Measurements from ENCODE around the gene LDLR. TPM values are rescaled to one million over a fixed set of nuclear protein-coding genes. Genes with fewer than 3 reads are reported as not detected.

Gene LDLR
- total and polyA plus RNA-seq, 2 donors (not counting 3 experiments of a cell fraction or from before 2014, with no cell fraction given): 142 to 174 TPM

GRCh38 chr19:11171144-11171543 lies 81.9 kb downstream of the LDLR start:
- intact Hi-C loops (cut with micrococcal nuclease) (no loop called here), dilution Hi-C loops (cut with MboI; ENCODE audit: extremely low pct_ligation_motif_present, low sequenced_read_pairs) (no loop called here)
- DNase-seq (ENCODE audit: low read depth, low spot score): no peak
- FAIRE-seq: no peak
- H3K4me1 ChIP-seq (ENCODE audit: control insufficient read depth, extremely low read depth, insufficient read depth, low read length): peaks cover 18% of the 10 kb centered on the region
- H3K27me3 ChIP-seq (ENCODE audit: control insufficient read depth in 2 of 2, insufficient read depth in 2 of 2, low read length in 2 of 2): no peaks in the 10 kb centered on the region
- no peaks in the 10 kb centered on the region for H3K79me2 ChIP-seq (ENCODE audit: control insufficient read depth, insufficient read depth, low read length)
- H3K9ac ChIP-seq (replicated peaks; ENCODE audit: extremely low read depth, insufficient read depth, low read length): no peak overlapping the region
- no TSS peak for BruUV-seq (replicated peaks)
- POLR2A ChIA-PET: no interaction called here
- H3K27ac ChIP-seq (ENCODE audit: insufficient read depth, low read depth, low read length): no peak overlapping the region
- H3K9me3 ChIP-seq (replicated peaks; ENCODE audit: control insufficient read depth, insufficient read depth, low read length): no peaks in the 10 kb centered on the region
- CTCF ChIA-PET: interaction anchor here (6.2 kb wide), 1 partner anchor 45 kb away, joined by 29 read pairs; no protein-coding TSS in a partner anchor
- H3K4me3 ChIP-seq (replicated peaks in 1 of 3; ENCODE audit: insufficient read depth in 1 of 3, low read depth in 1 of 3, low read length in 3 of 3): no peak overlapping the region
- H3K4me2 ChIP-seq (ENCODE audit: insufficient read depth, low read length): no peak overlapping the region
- no peaks in the 10 kb centered on the region for H3K9me1 ChIP-seq (replicated peaks; ENCODE audit: control insufficient read depth, extremely low read depth, insufficient read depth, low read length)
- no peak for TF ChIP-seq POLR2A (IDR thresholded peaks at IDR 0.05; ENCODE audit: low read depth, low read length)
- TF ChIP-seq, protein P1, sequence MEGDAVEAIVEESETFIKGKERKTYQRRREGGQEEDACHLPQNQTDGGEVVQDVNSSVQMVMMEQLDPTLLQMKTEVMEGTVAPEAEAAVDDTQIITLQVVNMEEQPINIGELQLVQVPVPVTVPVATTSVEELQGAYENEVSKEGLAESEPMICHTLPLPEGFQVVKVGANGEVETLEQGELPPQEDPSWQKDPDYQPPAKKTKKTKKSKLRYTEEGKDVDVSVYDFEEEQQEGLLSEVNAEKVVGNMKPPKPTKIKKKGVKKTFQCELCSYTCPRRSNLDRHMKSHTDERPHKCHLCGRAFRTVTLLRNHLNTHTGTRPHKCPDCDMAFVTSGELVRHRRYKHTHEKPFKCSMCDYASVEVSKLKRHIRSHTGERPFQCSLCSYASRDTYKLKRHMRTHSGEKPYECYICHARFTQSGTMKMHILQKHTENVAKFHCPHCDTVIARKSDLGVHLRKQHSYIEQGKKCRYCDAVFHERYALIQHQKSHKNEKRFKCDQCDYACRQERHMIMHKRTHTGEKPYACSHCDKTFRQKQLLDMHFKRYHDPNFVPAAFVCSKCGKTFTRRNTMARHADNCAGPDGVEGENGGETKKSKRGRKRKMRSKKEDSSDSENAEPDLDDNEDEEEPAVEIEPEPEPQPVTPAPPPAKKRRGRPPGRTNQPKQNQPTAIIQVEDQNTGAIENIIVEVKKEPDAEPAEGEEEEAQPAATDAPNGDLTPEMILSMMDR (IDR thresholded peaks at IDR 0.05; ENCODE audit: extremely low read depth in 1 of 2, insufficient read depth in 1 of 2, low read depth in 1 of 2, low read length in 2 of 2): no peak
- TF ChIP-seq MAX (IDR thresholded peaks at IDR 0.05; ENCODE audit: insufficient read depth, insufficient read length): no peak
- TF ChIP-seq FOS (IDR thresholded peaks at IDR 0.05; ENCODE audit: borderline replicate concordance, insufficient read depth, low read length): no peak
- TF ChIP-seq POLR2AphosphoS5 (IDR thresholded peaks at IDR 0.05; ENCODE audit: insufficient read depth, low read depth, low read length): no peak
- no peak for TF ChIP-seq JUN (IDR thresholded peaks at IDR 0.05; ENCODE audit: borderline replicate concordance, insufficient read depth, insufficient read length, low read depth)
- no peak for TF ChIP-seq MYC (IDR thresholded peaks at IDR 0.05; ENCODE audit: low read depth, low read length)
- TF ChIP-seq GATA2 (IDR thresholded peaks at IDR 0.05; ENCODE audit: insufficient read depth, insufficient read length, low read depth, low read length): no peak
- TF ChIP-seq EZH2 (IDR thresholded peaks at IDR 0.05; ENCODE audit: borderline replicate concordance, low read depth, low read length, severe bottlenecking): no peak
- no peak overlapping the region for H2AFZ ChIP-seq (ENCODE audit: low read depth, low read length)
- no peaks in the 10 kb centered on the region for H4K20me1 ChIP-seq (replicated peaks; ENCODE audit: control insufficient read depth, extremely low read depth, insufficient read depth, low read length)
- peaks cover 18 to 39% of the 10 kb centered on the region in 2 experiments for H3K36me3 ChIP-seq (ENCODE audit: control insufficient read depth in 2 of 2, extremely low read depth in 1 of 2, insufficient read depth in 2 of 2, low read length in 2 of 2)

Measured in endothelial cell of umbilical vein (primary cell).